Measurements from ENCODE around the gene SOX6.

SOX6 gene

GRCh38 chr11:16312233-16312765 lies 44.0 kb downstream of the SOX6 start:
- no peak for DNase-seq

- no peak for DNase-seq
These were observed 44.5 kb downstream of the SOX6 start for GRCh38 chr11:16311831-16312230.

GRCh38 chr11:16310943-16311342 lies 45.4 kb downstream of the SOX6 start:
- no peak for DNase-seq

GRCh38 chr11:16309226-16309625 lies 47.1 kb downstream of the SOX6 start:
- no peak for DNase-seq

GRCh38 chr11:16301462-16301861 lies 54.9 kb downstream of the SOX6 start:
- no peak for DNase-seq

- DNase-seq = no peak
These were observed 56.2 kb downstream of the SOX6 start for GRCh38 chr11:16299884-16300782.

- DNase-seq = no peak
These were observed 57.0 kb downstream of the SOX6 start for GRCh38 chr11:16299390-16299789.

GRCh38 chr11:16297332-16297731 lies 59.0 kb downstream of the SOX6 start:
- no peak for DNase-seq

- DNase-seq = no peak
These were observed 60.1 kb downstream of the SOX6 start for GRCh38 chr11:16296273-16296672.

- no peak for DNase-seq
These were observed 60.8 kb downstream of the SOX6 start for GRCh38 chr11:16295592-16295991.

- DNase-seq = no peak
These were observed 63.1 kb downstream of the SOX6 start for GRCh38 chr11:16293204-16293681.

GRCh38 chr11:16292167-16292859 lies 64.0 kb downstream of the SOX6 start:
- no peak for DNase-seq

GRCh38 chr11:16291729-16292128 lies 64.6 kb downstream of the SOX6 start:
- DNase-seq = no peak

GRCh38 chr11:16289541-16289940 lies 66.8 kb downstream of the SOX6 start:
- DNase-seq = no peak

GRCh38 chr11:16287630-16288280 lies 68.6 kb downstream of the SOX6 start:
- DNase-seq = no peak

GRCh38 chr11:16286095-16286494 lies 70.3 kb downstream of the SOX6 start:
- no peak for DNase-seq

- no peak for DNase-seq
These were observed 76.1 kb downstream of the SOX6 start for GRCh38 chr11:16280256-16280682.

GRCh38 chr11:16279524-16279923 lies 76.8 kb downstream of the SOX6 start:
- DNase-seq = no peak

GRCh38 chr11:16278979-16279378 lies 77.4 kb downstream of the SOX6 start:
- no peak for DNase-seq

- DNase-seq = no peak
These were observed 78.1 kb downstream of the SOX6 start for GRCh38 chr11:16278273-16278672.

- DNase-seq = no peak
These were observed 80.1 kb downstream of the SOX6 start for GRCh38 chr11:16276251-16276650.

- DNase-seq = no peak
These were observed 85.1 kb downstream of the SOX6 start for GRCh38 chr11:16271258-16271657.

GRCh38 chr11:16266021-16266420 lies 90.3 kb downstream of the SOX6 start:
- DNase-seq = no peak

All from activated naive CD4-positive, alpha-beta T cell (primary cell).